Activated CD4-positive, alpha-beta T cell treated with anti-CD3 and anti-CD28 coated beads, Interleukin-2, amount 10 ng/mL, durations not matched to agents 7 days and 5 days (primary cell): ENCODE measurements around the gene ZNF529. TPM values are rescaled to one million over a fixed set of nuclear protein-coding genes. Genes with fewer than 3 reads are reported as not detected.

Experiments used
- CTCF ChIA-PET: fragments of 350-600 bp; sonication (Branson Sonifier 250); formaldehyde crosslinking; loops from one replicate; lab custom pipeline; 2021; ENCODE audit warnings: antibody characterized with exemption; lab: Charles Lee
- POLR2A ChIA-PET: fragments of 350-600 bp; sonication (Branson Sonifier 250); formaldehyde crosslinking; loops from one replicate; lab custom pipeline; 2021; ENCODE audit warnings: antibody characterized with exemption; lab: Charles Lee
- DNase-seq: peaks from one replicate; pipeline ENCODE4 v3.0.0-alpha.2; 2020
- H3K27ac Mint-ChIP-seq: one replicate; pipeline ENCODE4 v1.8.0; 2021; ENCODE audit warnings: mild to moderate bottlenecking, moderate library complexity, mixed read lengths
- H3K27me3 Mint-ChIP-seq: one replicate; pipeline ENCODE4 v1.8.0; 2021; ENCODE audit warnings: mixed read lengths
- H3K36me3 Mint-ChIP-seq: one replicate; pipeline ENCODE4 v1.8.0; 2021; ENCODE audit warnings: low read depth, mixed read lengths
- H3K4me1 Mint-ChIP-seq: one replicate; pipeline ENCODE4 v1.8.0; 2021; ENCODE audit warnings: mixed read lengths
- H3K4me3 Mint-ChIP-seq: one replicate; pipeline ENCODE4 v1.8.0; 2021; ENCODE audit warnings: mild to moderate bottlenecking, moderate library complexity, mixed read lengths
- H3K9me3 Mint-ChIP-seq: one replicate; pipeline ENCODE4 v1.8.0; 2021; ENCODE audit warnings: mixed read lengths
- total RNA-seq, 2 experiments: library from RNA; stranded (reverse); gene quantifications; one replicate each; pipeline ENCODE4 v1.2.3, GENCODE V29; 2021

Gene ZNF529
- total RNA-seq, 2 experiments from 2014 or later: 14.0 to 14.7 TPM

DNA sequence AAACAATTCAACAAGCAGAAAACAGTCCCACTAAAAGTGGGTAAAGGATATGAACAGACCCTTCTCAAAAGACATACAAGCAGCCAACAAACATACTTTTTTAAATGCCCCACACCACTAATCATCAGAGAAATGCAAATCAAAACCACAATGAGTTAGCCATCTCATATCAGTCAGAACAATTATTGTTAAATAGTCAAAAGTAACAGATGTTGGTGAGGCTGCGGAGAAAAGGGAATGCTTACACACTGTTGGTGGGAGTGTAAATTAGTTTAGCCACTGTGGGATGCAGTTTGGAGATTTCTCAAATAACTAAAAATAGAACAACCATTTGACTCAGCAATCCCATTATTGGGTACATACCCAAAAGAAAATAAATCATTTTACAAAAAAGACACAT, 8.7 kb downstream of the ZNF529 start:
- CTCF ChIA-PET: no interaction called here

DNA sequence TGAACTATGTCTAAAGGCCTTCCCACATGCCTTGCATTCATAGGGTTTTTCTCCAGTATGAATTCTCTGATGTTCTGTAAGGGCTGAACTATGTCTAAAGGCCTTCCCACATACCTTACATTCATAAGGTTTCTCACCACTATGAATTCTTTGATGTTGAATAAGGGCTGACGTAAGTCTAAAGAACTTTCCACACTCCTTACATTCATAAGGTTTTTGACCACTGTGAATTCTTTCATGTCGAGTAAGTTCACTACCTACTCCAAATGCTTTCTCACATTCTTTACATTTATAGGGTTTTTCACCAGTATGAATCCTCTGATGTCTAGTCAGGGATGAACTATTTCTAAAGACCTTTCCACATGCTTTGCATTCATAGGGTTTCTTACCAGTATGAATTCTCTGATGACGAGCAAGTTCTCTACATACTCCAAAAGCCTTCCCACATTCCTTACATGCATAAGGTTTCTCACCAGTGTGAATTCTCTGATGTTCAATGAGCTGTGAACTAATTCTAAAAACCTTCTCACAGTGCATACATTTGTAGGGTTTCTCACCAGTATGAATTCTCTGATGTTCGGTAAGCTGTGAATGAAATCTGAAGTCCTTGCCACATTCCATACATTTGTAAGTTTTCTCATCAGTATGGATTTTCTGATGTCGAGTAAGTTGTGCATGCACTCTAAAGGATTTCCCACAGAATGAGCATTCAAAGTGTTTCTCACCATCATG, 25.9 kb downstream of the ZNF529 start:
- Mint-ChIP-seq H3K27ac (no peak overlapping the region), H3K36me3 (peaks cover 88% of the 10 kb centered on the region), H3K9me3 (peaks cover 77% of the 10 kb centered on the region), H3K27me3 (no peaks in the 10 kb centered on the region), H3K4me1 (no peaks in the 10 kb centered on the region), H3K4me3 (no peak overlapping the region)
- CTCF ChIA-PET: no interaction called here
- no peak for DNase-seq
- POLR2A ChIA-PET: no interaction called here

More for the DNA sequence above, 8.7 kb downstream of the ZNF529 start:
- POLR2A ChIA-PET: no interaction called here
- no peak overlapping the region for H3K27ac Mint-ChIP-seq
- DNase-seq: no peak
- peaks cover 1% of the 10 kb centered on the region for H3K4me1 Mint-ChIP-seq
- H3K9me3 Mint-ChIP-seq: peaks cover 56% of the 10 kb centered on the region
- H3K27me3 Mint-ChIP-seq: no peaks in the 10 kb centered on the region
- peaks cover 84% of the 10 kb centered on the region for H3K36me3 Mint-ChIP-seq
- no peak overlapping the region for H3K4me3 Mint-ChIP-seq

DNA sequence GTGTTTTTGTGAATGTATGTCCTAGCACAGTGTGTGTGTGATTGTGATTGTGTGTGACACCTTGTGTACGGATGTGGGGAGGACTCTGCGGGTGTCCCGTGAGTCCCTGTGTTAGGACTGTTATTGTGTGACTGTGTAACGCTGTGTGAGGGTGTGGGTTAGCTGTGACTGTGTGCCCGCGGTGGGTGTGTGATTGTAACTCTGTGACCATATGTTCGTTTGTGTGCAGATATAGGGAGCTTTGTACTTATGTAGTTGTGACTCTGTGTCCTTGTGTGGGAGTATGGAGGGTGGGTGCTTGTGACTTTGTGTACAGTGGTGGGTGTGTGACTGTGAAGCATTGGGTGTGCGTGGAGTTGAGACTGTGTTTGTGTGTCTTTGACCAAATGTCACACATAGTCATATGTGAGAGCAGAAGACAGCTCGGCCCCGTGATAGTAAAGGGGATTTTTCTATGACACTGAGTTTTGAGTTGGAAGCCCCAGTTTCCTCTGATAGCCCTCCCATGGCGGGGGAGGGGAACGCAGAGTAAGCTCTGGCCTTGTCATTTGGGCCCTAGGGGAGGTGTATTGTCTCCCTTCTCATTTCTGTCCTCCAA, 44.1 kb downstream of the ZNF529 start:
- Mint-ChIP-seq H3K27me3 (no peaks in the 10 kb centered on the region), H3K4me3 (peak overlapping the region; percentile 98), H3K9me3 (peaks cover 45% of the 10 kb centered on the region), H3K4me1 (peaks cover 23% of the 10 kb centered on the region), H3K36me3 (peaks cover 58% of the 10 kb centered on the region), H3K27ac (peak overlapping the region; percentile 98)
- no peak for DNase-seq
- CTCF ChIA-PET: interaction anchor here (1.3 to 2.8 kb wide), 2 partner anchors 12 to 83 kb away, joined by 3 to 10 read pairs; no protein-coding TSS in a partner anchor
- POLR2A ChIA-PET: interaction anchor here (1.2 kb wide), 1 partner anchor 44 kb away, joined by 4 read pairs; the partner anchor contains the start of gene ZNF529

DNA sequence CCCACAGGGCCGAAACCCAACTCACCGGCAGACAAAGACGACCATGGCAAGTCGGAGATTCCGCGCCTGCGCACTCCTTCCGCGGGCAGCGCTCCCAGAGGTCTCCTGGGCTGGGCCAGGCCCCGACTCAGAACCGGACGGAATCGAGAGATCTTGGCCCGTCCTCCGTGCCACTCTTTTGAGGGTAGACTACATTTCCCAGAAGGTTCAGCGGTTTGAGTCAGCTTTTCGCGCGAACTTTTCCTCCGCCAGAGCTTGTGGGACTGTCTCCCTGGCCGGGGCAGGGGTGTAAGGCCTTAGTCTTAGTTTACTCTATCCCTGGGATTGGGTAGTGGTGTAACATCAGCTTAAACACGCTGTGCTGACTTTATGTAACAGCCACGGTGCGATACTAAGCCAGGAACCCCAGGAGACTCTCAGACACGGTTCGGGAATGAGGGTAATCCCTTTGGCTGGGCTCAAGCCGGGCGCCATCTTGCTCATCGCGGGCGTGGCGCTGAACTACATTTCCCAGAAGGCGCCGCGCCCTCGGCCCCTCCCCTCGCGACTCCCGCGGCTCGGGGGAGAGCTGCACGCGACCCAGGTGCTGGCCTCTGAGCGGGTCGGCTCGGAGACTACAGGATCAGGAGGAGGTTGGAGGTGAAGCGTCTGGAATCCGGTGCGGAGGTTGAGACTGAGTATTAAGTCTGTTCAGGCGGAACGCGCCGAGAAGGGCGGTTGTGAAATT, 44.7 kb downstream of the ZNF529 start, which contains the start of gene ZNF260:
Gene ZNF260, minus strand, starts transcription at position 78 of the 727 bp plus-strand sequence. CDS start 13,033 bp downstream, outside the sequence.
- peak within 1 kb of the TSS; percentile 98 for H3K4me3 Mint-ChIP-seq
- ChIA-PET POLR2A (interaction anchor here (1.2 kb wide), 1 partner anchor 45 kb away, joined by 4 read pairs; the partner anchor contains the start of gene ZNF529), CTCF (interaction anchor here (1.3 to 2.8 kb wide), 3 partner anchors 13 to 84 kb away, joined by 3 to 10 read pairs (median 3); partner anchors contain the start of gene ZNF566)
- peaks cover 57% of the 10 kb centered on the region for H3K36me3 Mint-ChIP-seq
- no peaks in the 10 kb centered on the region for H3K27me3 Mint-ChIP-seq
- peaks cover 42% of the 10 kb centered on the region for H3K9me3 Mint-ChIP-seq
- peak within 1 kb of the TSS; percentile 98 for H3K27ac Mint-ChIP-seq
- H3K4me1 Mint-ChIP-seq: peaks cover 23% of the 10 kb centered on the region
- DNase-seq: peak; percentile 94

DNA sequence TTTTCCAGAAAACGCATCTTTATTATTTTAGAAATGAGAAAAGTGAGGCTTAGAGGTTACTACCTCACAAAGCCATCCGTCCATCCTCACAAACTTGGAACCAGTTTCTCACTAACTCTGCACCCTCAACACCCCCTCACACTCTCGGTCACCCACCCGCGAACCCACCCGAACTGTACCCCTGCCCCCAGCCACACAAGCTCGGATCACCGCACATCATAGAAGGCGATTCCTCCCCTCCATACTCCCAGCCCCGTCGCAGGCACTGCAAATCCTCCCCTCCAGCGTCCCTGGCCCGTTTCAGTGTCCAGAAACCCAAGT, 45.3 kb downstream of the ZNF529 start:
- Mint-ChIP-seq H3K4me3 (peak overlapping the region; percentile 98), H3K4me1 (peaks cover 23% of the 10 kb centered on the region), H3K27ac (peak overlapping the region; percentile 98), H3K36me3 (peaks cover 59% of the 10 kb centered on the region), H3K9me3 (peaks cover 44% of the 10 kb centered on the region), H3K27me3 (no peaks in the 10 kb centered on the region)
- CTCF ChIA-PET: interaction anchor here (1.3 to 2.8 kb wide), 3 partner anchors 13 to 85 kb away, joined by 3 to 10 read pairs (median 3); partner anchors contain the start of gene ZNF566
- DNase-seq: no peak
- POLR2A ChIA-PET: interaction anchor here (1.2 kb wide), 1 partner anchor 45 kb away, joined by 4 read pairs; the partner anchor contains the start of gene ZNF529

DNA sequence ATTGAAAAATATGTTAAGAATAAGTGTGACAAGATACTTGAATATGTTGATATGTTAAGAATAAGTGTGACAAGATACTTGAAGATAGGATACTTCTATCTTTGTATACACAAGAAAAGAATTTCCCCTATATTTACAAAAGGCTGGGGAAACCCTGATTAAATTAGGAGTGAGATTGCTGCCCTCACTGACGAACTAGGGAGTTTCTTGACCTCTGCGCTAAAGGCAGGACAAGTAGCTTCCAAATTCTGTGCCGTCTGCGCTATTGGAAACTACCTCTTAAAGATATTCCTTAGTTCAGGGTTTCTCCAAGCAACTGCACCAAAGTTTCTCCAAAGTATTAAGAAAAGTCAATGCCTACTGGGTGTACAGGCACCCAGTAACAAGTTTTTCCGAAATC, 45.8 kb downstream of the ZNF529 start:
- peaks cover 60% of the 10 kb centered on the region for H3K36me3 Mint-ChIP-seq
- H3K4me1 Mint-ChIP-seq: peaks cover 23% of the 10 kb centered on the region
- H3K27ac Mint-ChIP-seq: peak overlapping the region; percentile 98
- CTCF ChIA-PET: interaction anchor here (1.4 kb wide), 1 partner anchor 38 kb away, joined by 3 read pairs; the partner anchor contains the start of gene ZNF566
- H3K27me3 Mint-ChIP-seq: no peaks in the 10 kb centered on the region
- DNase-seq: no peak
- peaks cover 46% of the 10 kb centered on the region for H3K9me3 Mint-ChIP-seq
- H3K4me3 Mint-ChIP-seq: peak overlapping the region; percentile 98
- POLR2A ChIA-PET: no interaction called here

DNA sequence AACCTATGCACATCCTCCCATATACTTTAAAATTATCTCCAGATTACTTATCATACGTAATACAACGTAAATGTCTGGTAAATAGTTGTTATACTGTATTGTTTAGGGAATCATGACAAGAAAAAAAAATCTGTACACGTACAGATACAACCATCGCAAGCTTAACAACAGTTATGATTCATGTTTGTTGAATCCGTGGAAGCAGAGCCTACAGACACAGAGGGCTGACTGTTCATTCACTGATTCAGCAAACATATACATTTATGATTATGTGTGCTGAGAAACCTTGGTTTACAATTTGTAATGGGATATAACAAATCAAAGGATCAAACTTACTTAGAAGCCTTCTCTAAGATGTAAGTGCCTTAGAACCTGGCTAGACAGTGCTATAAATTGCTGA, 46.5 kb downstream of the ZNF529 start:
- H3K9me3 Mint-ChIP-seq: peaks cover 46% of the 10 kb centered on the region
- H3K4me3 Mint-ChIP-seq: peak overlapping the region; percentile 51
- H3K27me3 Mint-ChIP-seq: no peaks in the 10 kb centered on the region
- ChIA-PET CTCF (no interaction called here), POLR2A (no interaction called here)
- peaks cover 62% of the 10 kb centered on the region for H3K36me3 Mint-ChIP-seq
- H3K27ac Mint-ChIP-seq: peak overlapping the region; percentile 7
- H3K4me1 Mint-ChIP-seq: peaks cover 23% of the 10 kb centered on the region
- DNase-seq: no peak

DNA sequence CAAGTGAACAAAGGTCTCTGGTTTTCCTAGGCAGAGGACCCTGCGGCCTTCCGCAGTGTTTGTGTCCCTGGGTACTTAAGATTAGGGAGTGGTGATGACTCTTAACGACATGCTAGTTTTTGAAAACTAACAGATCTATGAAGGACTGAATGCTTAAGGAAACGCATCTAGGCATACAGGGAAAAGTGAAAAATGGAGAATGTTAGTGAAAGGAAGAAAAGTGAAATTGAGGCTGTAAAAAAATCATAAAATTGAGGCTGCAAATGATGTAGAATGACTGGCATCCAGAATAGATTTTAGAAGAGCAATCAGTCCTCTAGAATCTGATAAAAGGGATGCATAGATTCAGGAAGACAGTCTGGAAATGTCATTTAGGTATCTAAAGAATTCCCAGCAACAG, 48.5 kb downstream of the ZNF529 start:
- Mint-ChIP-seq H3K4me1 (peaks cover 23% of the 10 kb centered on the region), H3K27ac (no peak overlapping the region), H3K4me3 (no peak overlapping the region), H3K36me3 (peaks cover 69% of the 10 kb centered on the region), H3K27me3 (no peaks in the 10 kb centered on the region), H3K9me3 (peaks cover 38% of the 10 kb centered on the region)
- POLR2A ChIA-PET: no interaction called here
- DNase-seq: no peak
- CTCF ChIA-PET: no interaction called here

DNA sequence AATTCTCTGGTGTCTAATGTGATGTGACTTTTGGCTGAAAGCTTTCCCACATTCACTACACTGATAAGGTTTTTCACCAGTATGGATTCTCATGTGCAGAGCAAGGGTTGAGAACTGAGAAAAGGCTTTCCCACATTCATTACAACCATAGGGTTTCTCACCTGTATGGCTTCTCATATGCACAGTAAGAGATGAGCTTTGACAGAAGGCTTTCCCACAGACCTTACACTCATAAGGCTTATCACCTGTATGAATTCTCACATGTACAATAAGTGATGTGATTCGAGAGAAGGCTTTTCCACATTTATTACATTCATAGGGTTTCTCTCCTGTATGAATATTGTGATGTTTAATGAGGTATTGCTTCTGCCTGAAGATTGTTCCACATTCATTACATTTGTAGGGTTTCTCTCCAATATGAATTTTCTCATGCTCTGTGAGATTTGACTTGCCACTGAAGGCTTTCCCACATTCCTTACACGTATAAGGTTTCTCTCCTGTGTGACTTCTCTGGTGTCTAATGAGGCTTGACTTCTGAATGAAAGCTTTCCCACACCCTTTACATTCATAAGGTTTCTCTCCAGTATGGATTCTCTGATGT, 59.0 kb downstream of the ZNF529 start:
- peaks cover 60% of the 10 kb centered on the region for H3K9me3 Mint-ChIP-seq
- no peak overlapping the region for H3K27ac Mint-ChIP-seq
- no peaks in the 10 kb centered on the region for H3K4me1 Mint-ChIP-seq
- no peak overlapping the region for H3K4me3 Mint-ChIP-seq
- H3K36me3 Mint-ChIP-seq: peaks cover 57% of the 10 kb centered on the region
- H3K27me3 Mint-ChIP-seq: no peaks in the 10 kb centered on the region
- POLR2A ChIA-PET: no interaction called here
- no peak for DNase-seq
- CTCF ChIA-PET: no interaction called here

DNA sequence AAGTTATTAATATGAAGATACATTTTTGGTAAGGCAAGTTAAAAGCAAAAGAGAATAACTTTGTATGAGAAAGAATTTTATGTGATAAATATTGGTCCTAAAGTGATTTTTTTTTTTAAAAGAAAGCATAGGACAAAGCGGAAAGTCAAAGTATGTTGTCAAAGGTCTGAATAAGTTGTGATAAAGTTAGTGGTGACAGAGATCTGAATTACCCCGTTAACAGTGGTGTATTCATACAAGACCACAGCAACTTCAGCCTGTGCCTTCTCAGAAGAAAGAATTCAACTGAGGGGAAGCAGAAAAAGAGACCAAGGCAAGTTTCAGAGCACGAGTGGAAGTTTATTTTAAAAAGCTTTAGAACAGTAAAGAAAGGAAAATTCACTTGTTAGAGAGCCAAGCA, 64.8 kb downstream of the ZNF529 start:
- POLR2A ChIA-PET: no interaction called here

DNA sequence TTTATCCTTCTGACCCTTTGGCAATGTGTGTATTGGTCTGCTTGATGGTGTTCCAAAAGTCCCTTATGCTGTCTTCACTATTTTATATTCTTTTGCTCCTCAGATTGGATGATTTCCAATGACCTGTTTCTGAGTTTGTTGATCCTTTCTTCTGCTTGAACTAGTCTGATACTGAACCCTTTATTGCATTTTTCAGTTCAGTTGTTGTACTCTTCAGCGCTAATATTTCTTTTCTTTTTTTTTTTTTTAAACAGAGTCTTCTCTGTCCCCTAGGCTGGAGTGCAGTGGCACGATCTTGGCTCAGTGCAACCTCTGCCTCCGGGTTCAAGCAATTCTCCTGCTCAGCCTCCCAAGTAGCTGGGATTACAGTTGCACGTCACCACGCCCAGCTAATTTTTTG, 71.1 kb downstream of the ZNF529 start:
- POLR2A ChIA-PET: no interaction called here
- no peaks in the 10 kb centered on the region for H3K27me3 Mint-ChIP-seq
- H3K4me1 Mint-ChIP-seq: no peaks in the 10 kb centered on the region
- CTCF ChIA-PET: no interaction called here
- H3K9me3 Mint-ChIP-seq: peaks cover 44% of the 10 kb centered on the region
- no peak overlapping the region for H3K4me3 Mint-ChIP-seq
- no peaks in the 10 kb centered on the region for H3K36me3 Mint-ChIP-seq
- no peak overlapping the region for H3K27ac Mint-ChIP-seq
- no peak for DNase-seq

More for the DNA sequence above, 64.8 kb downstream of the ZNF529 start:
- no peak overlapping the region for H3K4me3 Mint-ChIP-seq
- peaks cover 6% of the 10 kb centered on the region for H3K36me3 Mint-ChIP-seq
- CTCF ChIA-PET: no interaction called here
- DNase-seq: no peak
- H3K27ac Mint-ChIP-seq: no peak overlapping the region
- no peaks in the 10 kb centered on the region for H3K27me3 Mint-ChIP-seq
- peaks cover 32% of the 10 kb centered on the region for H3K9me3 Mint-ChIP-seq
- H3K4me1 Mint-ChIP-seq: no peaks in the 10 kb centered on the region

DNA sequence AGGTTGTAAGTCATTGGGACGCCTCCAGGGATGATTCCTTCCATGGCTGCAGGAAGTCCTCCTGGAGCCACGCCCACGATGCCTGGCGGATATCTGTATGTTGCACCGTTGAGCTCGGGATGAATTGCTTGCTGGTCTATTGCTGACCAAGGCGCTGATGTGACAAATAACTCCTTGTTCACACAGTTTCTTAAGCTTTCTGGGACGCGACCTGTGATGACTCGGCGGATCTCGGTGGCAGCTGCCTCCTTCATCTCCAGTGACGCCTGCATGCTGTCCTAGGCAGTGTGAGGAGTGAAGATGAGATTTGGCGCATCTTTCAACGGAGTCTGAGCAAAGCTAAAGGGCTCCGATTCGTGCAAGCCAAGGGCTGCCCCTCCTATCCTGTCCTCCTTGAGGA, 76.1 kb downstream of the ZNF529 start:
- Mint-ChIP-seq H3K9me3 (peaks cover 40% of the 10 kb centered on the region), H3K4me3 (no peak overlapping the region), H3K27me3 (no peaks in the 10 kb centered on the region), H3K27ac (no peak overlapping the region), H3K4me1 (no peaks in the 10 kb centered on the region), H3K36me3 (no peaks in the 10 kb centered on the region)
- POLR2A ChIA-PET: interaction anchor here (0.6 kb wide), 1 partner anchor 587 kb away, joined by 5 read pairs; no protein-coding TSS in a partner anchor
- no peak for DNase-seq
- CTCF ChIA-PET: interaction anchor here (0.6 to 1.0 kb wide), 2 partner anchors 13 to 477 kb away, joined by 3 to 4 read pairs; no protein-coding TSS in a partner anchor
